Measurements from ENCODE around the gene ESPN. TPM values are rescaled to one million over a fixed set of nuclear protein-coding genes. Genes with fewer than 3 reads are reported as not detected.

ESPN gene
- polyA plus RNA-seq, 2 donors, result 21.6 to 46.5 TPM

Other genes starting within 250 kb of the ESPN start
- gene CHD5, start 244.5 kb upstream of the ESPN start, polyA plus RNA-seq, result under 1 TPM; 0.16 to 0.26 TPM
- gene RPL22, start 225.2 kb upstream of the ESPN start, polyA plus RNA-seq, result 100 to 1,000 TPM; 360 to 588 TPM
- gene RNF207, start 218.7 kb upstream of the ESPN start, polyA plus RNA-seq, result 10 to 100 TPM; 17.0 to 68.0 TPM
- gene ICMT, start 188.8 kb upstream of the ESPN start, polyA plus RNA-seq, result 10 to 100 TPM; 16.3 to 27.1 TPM
- not detected for gene HES3, start 180.6 kb upstream of the ESPN start, polyA plus RNA-seq
- 1 to 10 TPM; 2.7 to 3.9 TPM for gene GPR153, start 163.7 kb upstream of the ESPN start, polyA plus RNA-seq
- 10 to 100 TPM; 12.3 to 39.7 TPM for gene ACOT7, start 31.0 kb upstream of the ESPN start, polyA plus RNA-seq
- gene HES2, start 4.9 kb upstream of the ESPN start, polyA plus RNA-seq, result 10 to 100 TPM; 34.2 to 34.3 TPM
- 10 to 100 TPM; 23.9 to 53.9 TPM for gene TNFRSF25, start 41.4 kb downstream of the ESPN start, polyA plus RNA-seq
- 10 to 100 TPM; 18.5 to 28.0 TPM for gene PLEKHG5, start 66.9 kb downstream of the ESPN start, polyA plus RNA-seq
- gene NOL9, start 129.7 kb downstream of the ESPN start, polyA plus RNA-seq, result 1 to 10 TPM; 3.8 to 5.7 TPM
- gene TAS1R1, start 130.5 kb downstream of the ESPN start, polyA plus RNA-seq, result under 1 TPM; 0.02 to 0.04 TPM
- gene ZBTB48, start 155.2 kb downstream of the ESPN start, polyA plus RNA-seq, result 10 to 100 TPM; 16.2 to 42.7 TPM
- 10 to 100 TPM; 20.5 to 22.3 TPM for gene KLHL21, start 178.1 kb downstream of the ESPN start, polyA plus RNA-seq
- 1 to 10 TPM; 8.4 to 9.0 TPM for gene PHF13, start 189.0 kb downstream of the ESPN start, polyA plus RNA-seq
- gene THAP3, start 200.1 kb downstream of the ESPN start, polyA plus RNA-seq, result 10 to 100 TPM; 10.5 to 18.1 TPM

Measured in esophagus (tissue), 2 donors.